Duodenal mucosa (tissue), 2 donors: ENCODE results near the gene ST3GAL4.
"Not testable (repeated sequence)": the region's sequence is repeated elsewhere in the genome, so short reads cannot be mapped to it uniquely, and the experiment has no call there.

ENCODE experiments used
- H3K27ac ChIP-seq: one replicate; pipeline ENCODE4 v1.7.0; 2013; ENCODE audit warnings: low read depth, low read length
- H3K27me3 ChIP-seq, 2 donors: one replicate each; pipeline ENCODE4 v1.7.0; 2013; ENCODE audit warnings: low read length in 2 of 2, control low read depth in 1 of 2; ENCODE audit not compliant: insufficient read depth in 2 of 2, control insufficient read depth in 1 of 2
- H3K36me3 ChIP-seq, 2 donors: one replicate each; pipeline ENCODE4 v1.7.0; 2013; ENCODE audit warnings: low read length in 2 of 2, control low read depth in 1 of 2; ENCODE audit not compliant: insufficient read depth in 2 of 2, control insufficient read depth in 1 of 2
- H3K4me1 ChIP-seq, 2 donors: one replicate each; pipeline ENCODE4 v1.7.0; 2013; ENCODE audit warnings: low read length in 2 of 2, control low read depth in 1 of 2; ENCODE audit not compliant: insufficient read depth in 2 of 2, control insufficient read depth in 1 of 2
- H3K4me3 ChIP-seq, 2 donors: one replicate each; pipeline ENCODE4 v1.7.0; 2013; ENCODE audit warnings: low read length in 2 of 2, low read depth in 1 of 2
- H3K9ac ChIP-seq, 2 donors: one replicate each; pipeline ENCODE4 v1.7.0; 2013; ENCODE audit warnings: low read length in 2 of 2, low read depth in 1 of 2
- H3K9me3 ChIP-seq, 2 donors: one replicate each; pipeline ENCODE4 v1.7.0; 2013; ENCODE audit warnings: low read length in 2 of 2, control low read depth in 1 of 2; ENCODE audit not compliant: control insufficient read depth in 1 of 2

Gene ST3GAL4

GRCh38 chr11:126363706-126364248 lies 8.3 kb downstream of the ST3GAL4 start:
- Histone ChIP-seq H3K36me3 (no peaks in the 10 kb centered on the region), H3K4me3 (no peak overlapping the region), H3K4me1 (no peaks in the 10 kb centered on the region), H3K9ac (no peak overlapping the region), H3K27ac (no peak overlapping the region), H3K9me3 (no peaks in the 10 kb centered on the region), H3K27me3 (peaks cover 0 to 5% of the 10 kb centered on the region in 2 donors)

- H3K27me3 ChIP-seq, H3K4me1 ChIP-seq, H3K4me3 ChIP-seq, H3K9ac ChIP-seq, H3K9me3 ChIP-seq, H3K27ac ChIP-seq, H3K36me3 ChIP-seq: not testable (repeated sequence)
These were observed 9.2 kb downstream of the ST3GAL4 start for GRCh38 chr11:126364735-126365134.

GRCh38 chr11:126365508-126365907 lies 10.0 kb downstream of the ST3GAL4 start:
- not testable (repeated sequence) for H3K4me3 ChIP-seq, H3K27me3 ChIP-seq, H3K4me1 ChIP-seq, H3K36me3 ChIP-seq, H3K27ac ChIP-seq, H3K9me3 ChIP-seq, H3K9ac ChIP-seq

- H3K27ac ChIP-seq: no peak overlapping the region
- H3K27me3 ChIP-seq: no peaks in the 10 kb centered on the region
- H3K9me3 ChIP-seq: no peaks in the 10 kb centered on the region
- no peak overlapping the region for H3K4me3 ChIP-seq
- H3K36me3 ChIP-seq: no peaks in the 10 kb centered on the region
- no peaks in the 10 kb centered on the region for H3K4me1 ChIP-seq
- H3K9ac ChIP-seq: no peak overlapping the region
These were observed 10.8 kb downstream of the ST3GAL4 start for GRCh38 chr11:126366064-126366822.

- H3K4me1 ChIP-seq, H3K9me3 ChIP-seq, H3K4me3 ChIP-seq, H3K9ac ChIP-seq, H3K36me3 ChIP-seq, H3K27me3 ChIP-seq, H3K27ac ChIP-seq: not testable (repeated sequence)
These were observed 11.6 kb downstream of the ST3GAL4 start for GRCh38 chr11:126366823-126367654.

- H3K4me3 ChIP-seq, H3K4me1 ChIP-seq, H3K27ac ChIP-seq, H3K9me3 ChIP-seq, H3K27me3 ChIP-seq, H3K9ac ChIP-seq, H3K36me3 ChIP-seq: not testable (repeated sequence)
These were observed 12.3 kb downstream of the ST3GAL4 start for GRCh38 chr11:126367806-126368205.

GRCh38 chr11:126368336-126369119 lies 13.0 kb downstream of the ST3GAL4 start:
- H3K4me1 ChIP-seq, H3K9ac ChIP-seq, H3K36me3 ChIP-seq, H3K27ac ChIP-seq, H3K9me3 ChIP-seq, H3K27me3 ChIP-seq, H3K4me3 ChIP-seq: not testable (repeated sequence)

- Histone ChIP-seq H3K27ac (no peak overlapping the region), H3K9me3 (no peaks in the 10 kb centered on the region), H3K9ac (no peak overlapping the region), H3K4me3 (no peak overlapping the region), H3K4me1 (no peaks in the 10 kb centered on the region), H3K27me3 (no peaks in the 10 kb centered on the region), H3K36me3 (no peaks in the 10 kb centered on the region)
These were observed 14.5 kb downstream of the ST3GAL4 start for GRCh38 chr11:126370016-126370415.

- Histone ChIP-seq H3K9ac (no peak overlapping the region), H3K4me3 (no peak overlapping the region), H3K36me3 (no peaks in the 10 kb centered on the region), H3K27ac (no peak overlapping the region), H3K4me1 (no peaks in the 10 kb centered on the region), H3K9me3 (no peaks in the 10 kb centered on the region), H3K27me3 (no peaks in the 10 kb centered on the region)
These were observed 16.1 kb downstream of the ST3GAL4 start for GRCh38 chr11:126371595-126371994.
